ENCODE measurements around the gene IMPA2. TPM values are rescaled to one million over a fixed set of nuclear protein-coding genes. Genes with fewer than 3 reads are reported as not detected.

IMPA2 gene
- total and polyA plus RNA-seq, 2 donors (not counting 1 experiment from before 2014, with no cell fraction given), result 3.8 to 23.0 TPM

GRCh38 chr18:11940956-11941355 lies 40.4 kb upstream of the IMPA2 start:
- H3K36me3 ChIP-seq (ENCODE audit: control insufficient read depth, insufficient read depth, low read length), result no peaks in the 10 kb centered on the region

GRCh38 chr18:11943551-11943950 lies 37.8 kb upstream of the IMPA2 start:
- no peak for TF ChIP-seq CTCF (conservative IDR thresholded peaks at IDR 0.05 in 1 of 2, IDR thresholded peaks at IDR 0.05 in 1 of 2; ENCODE audit: low read depth in 1 of 2, low read length in 2 of 2)
- no peaks in the 10 kb centered on the region for H3K9me3 ChIP-seq (ENCODE audit: control insufficient read depth, insufficient read depth, low read depth, low read length)
- no peaks in the 10 kb centered on the region for H3K27me3 ChIP-seq (ENCODE audit: control insufficient read depth, insufficient read depth, low read length)
- no peaks in the 10 kb centered on the region for H4K20me1 ChIP-seq (ENCODE audit: control insufficient read depth, extremely low read depth, insufficient read depth, low read length)
- no peak overlapping the region for H3K9ac ChIP-seq (ENCODE audit: insufficient read depth, low read length)
- no peak for DNase-seq (ENCODE audit: low read depth in 2 of 2)
- H3K4me3 ChIP-seq (replicated peaks in 1 of 4; ENCODE audit: control extremely low read depth in 1 of 4, insufficient read depth in 1 of 4, low read depth in 3 of 4, low read length in 4 of 4), result no peak overlapping the region
- no peak overlapping the region for H3K27ac ChIP-seq (ENCODE audit: insufficient read depth, low read length)
- H3K4me1 ChIP-seq (ENCODE audit: control insufficient read depth, extremely low read depth, insufficient read depth, low read length), result peaks cover 6% of the 10 kb centered on the region
- no peaks in the 10 kb centered on the region for H3K79me2 ChIP-seq (ENCODE audit: control insufficient read depth, insufficient read depth, low read length)
- H3K36me3 ChIP-seq (ENCODE audit: control insufficient read depth, insufficient read depth, low read length), result no peaks in the 10 kb centered on the region
- H2AFZ ChIP-seq (ENCODE audit: low read length), result no peak overlapping the region
- H3K4me2 ChIP-seq (ENCODE audit: extremely low read depth, insufficient read depth, low read length), result no peak overlapping the region

More at GRCh38 chr18:11940956-11941355, 40.4 kb upstream of the IMPA2 start:
- H3K9ac ChIP-seq (ENCODE audit: insufficient read depth, low read length), result no peak overlapping the region
- no peak for DNase-seq (ENCODE audit: low read depth in 2 of 2)
- no peaks in the 10 kb centered on the region for H3K79me2 ChIP-seq (ENCODE audit: control insufficient read depth, insufficient read depth, low read length)
- H3K27ac ChIP-seq (ENCODE audit: insufficient read depth, low read length), result no peak overlapping the region
- H4K20me1 ChIP-seq (ENCODE audit: control insufficient read depth, extremely low read depth, insufficient read depth, low read length), result no peaks in the 10 kb centered on the region
- H3K4me3 ChIP-seq (replicated peaks in 1 of 4; ENCODE audit: control extremely low read depth in 1 of 4, insufficient read depth in 1 of 4, low read depth in 3 of 4, low read length in 4 of 4), result no peak overlapping the region
- H3K4me2 ChIP-seq (ENCODE audit: extremely low read depth, insufficient read depth, low read length), result no peak overlapping the region
- no peaks in the 10 kb centered on the region for H3K4me1 ChIP-seq (ENCODE audit: control insufficient read depth, extremely low read depth, insufficient read depth, low read length)
- H3K9me3 ChIP-seq (ENCODE audit: control insufficient read depth, insufficient read depth, low read depth, low read length), result no peaks in the 10 kb centered on the region
- H3K27me3 ChIP-seq (ENCODE audit: control insufficient read depth, insufficient read depth, low read length), result peaks cover 4% of the 10 kb centered on the region
- TF ChIP-seq CTCF (conservative IDR thresholded peaks at IDR 0.05 in 1 of 2, IDR thresholded peaks at IDR 0.05 in 1 of 2; ENCODE audit: low read depth in 1 of 2, low read length in 2 of 2) (no peak), EZH2 (IDR thresholded peaks at IDR 0.05; ENCODE audit: low read length, missing control alignments) (no peak)
- no peak overlapping the region for H2AFZ ChIP-seq (ENCODE audit: low read length)

GRCh38 chr18:11944252-11944651 lies 37.1 kb upstream of the IMPA2 start:
- H4K20me1 ChIP-seq (ENCODE audit: control insufficient read depth, extremely low read depth, insufficient read depth, low read length), result no peaks in the 10 kb centered on the region
- no peaks in the 10 kb centered on the region for H3K36me3 ChIP-seq (ENCODE audit: control insufficient read depth, insufficient read depth, low read length)
- H3K4me2 ChIP-seq (ENCODE audit: extremely low read depth, insufficient read depth, low read length), result no peak overlapping the region
- peaks cover 8% of the 10 kb centered on the region for H3K4me1 ChIP-seq (ENCODE audit: control insufficient read depth, extremely low read depth, insufficient read depth, low read length)
- H3K9me3 ChIP-seq (ENCODE audit: control insufficient read depth, insufficient read depth, low read depth, low read length), result no peaks in the 10 kb centered on the region
- DNase-seq (ENCODE audit: low read depth in 2 of 2), result no peak
- no peaks in the 10 kb centered on the region for H3K27me3 ChIP-seq (ENCODE audit: control insufficient read depth, insufficient read depth, low read length)
- no peak overlapping the region for H2AFZ ChIP-seq (ENCODE audit: low read length)
- H3K9ac ChIP-seq (ENCODE audit: insufficient read depth, low read length), result no peak overlapping the region
- no peak overlapping the region for H3K27ac ChIP-seq (ENCODE audit: insufficient read depth, low read length)
- no peak for TF ChIP-seq CTCF (conservative IDR thresholded peaks at IDR 0.05 in 1 of 2, IDR thresholded peaks at IDR 0.05 in 1 of 2; ENCODE audit: low read depth in 1 of 2, low read length in 2 of 2)
- TF ChIP-seq EZH2 (IDR thresholded peaks at IDR 0.05; ENCODE audit: low read length, missing control alignments), result no peak
- no peak overlapping the region for H3K4me3 ChIP-seq (replicated peaks in 1 of 4; ENCODE audit: control extremely low read depth in 1 of 4, insufficient read depth in 1 of 4, low read depth in 3 of 4, low read length in 4 of 4)
- no peaks in the 10 kb centered on the region for H3K79me2 ChIP-seq (ENCODE audit: control insufficient read depth, insufficient read depth, low read length)

Data from fibroblast of lung (primary cell).